Right ventricle myocardium inferior (tissue), 1 donor: ENCODE data around the gene IGFBP5. TPM values are rescaled to one million over a fixed set of nuclear protein-coding genes. Genes with fewer than 3 reads are reported as not detected.

Experiments used
- ATAC-seq: fragments of 200-7000 bp; cut with Tn5 transposase; one replicate; pipeline ENCODE4 v1.9.1; 2020; ENCODE audit warnings: mild to moderate bottlenecking, moderate library complexity
- DNase-seq: peaks from one replicate; pipeline ENCODE4 v3.0.0; 2021; ENCODE audit errors: missing footprints
- intact Hi-C: fragments of 100-400 bp; cut with DNase I; formaldehyde crosslinking; loops from one replicate; pipeline ENCODE4 v1.11.0; 2022
- total RNA-seq: library from RNA; stranded (reverse); fragmentation: NEBNext Ultra II Directional; extraction: Animal tissue kit (Norgen Biotek cat#: 25700); gene quantifications from one replicate; pipeline ENCODE4 v1.2.1, GENCODE V29; 2021
- donor health status: DM: no; HTN: yes; CAD: no; lungs with severe emphysema.

IGFBP5 gene
- total RNA-seq, 1 donor from 2014 or later: 156 TPM

- ATAC-seq (no peak), DNase-seq (no peak)
- intact Hi-C loops: no loop called here
These were observed 22.1 kb upstream of the IGFBP5 start for GRCh38 chr2:216717491-216717901.

GRCh38 chr2:216716109-216716508 is 20.8 kb upstream of the IGFBP5 start:
- ATAC-seq: no peak
- intact Hi-C loops: no loop called here

GRCh38 chr2:216715402-216715974 is 20.1 kb upstream of the IGFBP5 start:
- ATAC-seq (no peak), DNase-seq (no peak)
- intact Hi-C loops: no loop called here

More at GRCh38 chr2:216716109-216716508, 20.8 kb upstream of the IGFBP5 start:
- no peak for DNase-seq

- ATAC-seq (no peak), DNase-seq (no peak)
- intact Hi-C loops: no loop called here
These were observed 19.0 kb upstream of the IGFBP5 start for GRCh38 chr2:216714376-216714775.

- DNase-seq (peak; percentile 79), ATAC-seq (peak; percentile 74)
- intact Hi-C loops: no loop called here
These were observed 18.5 kb upstream of the IGFBP5 start for GRCh38 chr2:216713691-216714336.

- intact Hi-C loops: no loop called here
- DNase-seq: no peak
- no peak for ATAC-seq
These were observed 16.0 kb upstream of the IGFBP5 start for GRCh38 chr2:216711348-216711747.

- ATAC-seq (peak; percentile 73), DNase-seq (no peak)
- intact Hi-C loops: no loop called here
These were observed 15.4 kb upstream of the IGFBP5 start for GRCh38 chr2:216710551-216711301.

GRCh38 chr2:216702756-216703155 is 7.4 kb upstream of the IGFBP5 start:
- DNase-seq (no peak), ATAC-seq (no peak)
- intact Hi-C loops: no loop called here

GRCh38 chr2:216701544-216701943 is 6.2 kb upstream of the IGFBP5 start:
- DNase-seq (no peak), ATAC-seq (no peak)
- intact Hi-C loops: no loop called here

GRCh38 chr2:216700781-216701180 is 5.4 kb upstream of the IGFBP5 start:
- ATAC-seq (no peak), DNase-seq (no peak)
- intact Hi-C loops: no loop called here

GRCh38 chr2:216700088-216700567 is 4.8 kb upstream of the IGFBP5 start:
- intact Hi-C loops: no loop called here
- ATAC-seq (no peak), DNase-seq (no peak)

GRCh38 chr2:216698895-216699294 is 3.5 kb upstream of the IGFBP5 start:
- peak; percentile 41 for ATAC-seq
- DNase-seq: peak; percentile 65
- intact Hi-C loops: loop anchor here (5.0 to 10.0 kb wide), 8 partner anchors 73 to 1013 kb away; no protein-coding TSS in a partner anchor

GRCh38 chr2:216698293-216698692 is 2.9 kb upstream of the IGFBP5 start:
- ATAC-seq (no peak), DNase-seq (no peak)
- intact Hi-C loops: loop anchor here (5.0 to 10.0 kb wide), 8 partner anchors 74 to 1014 kb away; no protein-coding TSS in a partner anchor

- no peak for DNase-seq
- intact Hi-C loops: loop anchor here (1.0 to 10.0 kb wide), 9 partner anchors 75 to 1015 kb away; no protein-coding TSS in a partner anchor
- ATAC-seq: no peak
These were observed 1.6 kb upstream of the IGFBP5 start for GRCh38 chr2:216696751-216697560.

GRCh38 chr2:216696321-216696720 is 972 bp upstream of the IGFBP5 start:
- ATAC-seq (no peak), DNase-seq (no peak)
- intact Hi-C loops: loop anchor here (5.0 to 10.0 kb wide), 8 partner anchors 76 to 1016 kb away; no protein-coding TSS in a partner anchor

- DNase-seq: peak; percentile 48
- ATAC-seq: no peak
- intact Hi-C loops: loop anchor here (5.0 to 10.0 kb wide), 8 partner anchors 77 to 1017 kb away; no protein-coding TSS in a partner anchor
These were observed 527 bp downstream of the IGFBP5 start for GRCh38 chr2:216694826-216695217.

- DNase-seq (peak; percentile 81), ATAC-seq (peak; percentile 21)
- intact Hi-C loops: loop anchor here (10.0 kb wide), 2 partner anchors 361 to 741 kb away; no protein-coding TSS in a partner anchor
These were observed 1.1 kb downstream of the IGFBP5 start for GRCh38 chr2:216694082-216694825.
